ENCODE measurements around the gene CDH4. TPM values are rescaled to one million over a fixed set of nuclear protein-coding genes. Genes with fewer than 3 reads are reported as not detected.

The CDH4 gene
- total RNA-seq, 1 experiment from 2014 or later: 5.3 TPM

DNA sequence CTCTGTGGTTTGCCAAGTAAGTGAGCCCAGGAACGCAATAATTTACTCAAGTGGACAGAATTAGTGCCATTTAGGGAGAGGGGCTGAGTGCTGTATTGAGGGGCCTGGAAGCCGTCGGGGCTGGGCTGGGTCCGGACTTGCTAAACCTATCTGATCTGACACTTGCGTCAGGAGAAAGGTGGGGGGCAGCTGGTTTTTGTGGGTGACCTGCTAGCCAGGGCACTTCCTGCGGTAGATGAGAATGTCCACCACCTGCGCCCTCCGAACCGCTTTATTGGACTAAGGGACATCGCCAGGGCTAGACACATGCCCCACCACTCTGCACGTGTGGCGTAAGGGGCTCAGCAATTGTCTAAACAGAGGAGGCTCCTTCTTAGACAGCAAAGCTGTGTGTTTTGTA lies 139.1 kb downstream of the CDH4 start:
- Mint-ChIP-seq H3K27ac (no peak overlapping the region), H3K9me3 (no peaks in the 10 kb centered on the region; the same call in 1 of the 2 replicates), H3K4me3 (no peak overlapping the region), H3K27me3 (ENCODE audit: low read depth) (peaks cover 13% of the 10 kb centered on the region), H3K36me3 (no peaks in the 10 kb centered on the region), H3K4me1 (peaks cover 44% of the 10 kb centered on the region)
- ChIA-PET POLR2A (no interaction called here), CTCF (no interaction called here)
- DNase-seq (ENCODE audit: low spot score) (no peak), ATAC-seq (no peak)
- TF ChIP-seq ZNF416 (CRISPR knock-in tag; IDR thresholded peaks at IDR 0.05): no peak
- TF ChIP-seq, protein P1, sequence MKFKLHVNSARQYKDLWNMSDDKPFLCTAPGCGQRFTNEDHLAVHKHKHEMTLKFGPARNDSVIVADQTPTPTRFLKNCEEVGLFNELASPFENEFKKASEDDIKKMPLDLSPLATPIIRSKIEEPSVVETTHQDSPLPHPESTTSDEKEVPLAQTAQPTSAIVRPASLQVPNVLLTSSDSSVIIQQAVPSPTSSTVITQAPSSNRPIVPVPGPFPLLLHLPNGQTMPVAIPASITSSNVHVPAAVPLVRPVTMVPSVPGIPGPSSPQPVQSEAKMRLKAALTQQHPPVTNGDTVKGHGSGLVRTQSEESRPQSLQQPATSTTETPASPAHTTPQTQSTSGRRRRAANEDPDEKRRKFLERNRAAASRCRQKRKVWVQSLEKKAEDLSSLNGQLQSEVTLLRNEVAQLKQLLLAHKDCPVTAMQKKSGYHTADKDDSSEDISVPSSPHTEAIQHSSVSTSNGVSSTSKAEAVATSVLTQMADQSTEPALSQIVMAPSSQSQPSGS (CRISPR knock-in tag; IDR thresholded peaks at IDR 0.05; ENCODE audit: borderline replicate concordance, low read depth): no peak
- TF ChIP-seq GTF2I (CRISPR knock-in tag; conservative IDR thresholded peaks at IDR 0.05): no peak
- TF ChIP-seq, protein P2, sequence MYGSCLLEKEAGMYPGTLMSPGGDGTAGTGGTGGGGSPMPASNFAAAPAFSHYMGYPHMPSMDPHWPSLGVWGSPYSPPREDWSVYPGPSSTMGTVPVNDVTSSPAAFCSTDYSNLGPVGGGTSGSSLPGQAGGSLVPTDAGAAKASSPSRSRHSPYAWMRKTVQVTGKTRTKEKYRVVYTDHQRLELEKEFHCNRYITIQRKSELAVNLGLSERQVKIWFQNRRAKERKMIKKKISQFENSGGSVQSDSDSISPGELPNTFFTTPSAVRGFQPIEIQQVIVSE (CRISPR knock-in tag; IDR thresholded peaks at IDR 0.05; ENCODE audit: borderline replicate concordance): no peak

DNA sequence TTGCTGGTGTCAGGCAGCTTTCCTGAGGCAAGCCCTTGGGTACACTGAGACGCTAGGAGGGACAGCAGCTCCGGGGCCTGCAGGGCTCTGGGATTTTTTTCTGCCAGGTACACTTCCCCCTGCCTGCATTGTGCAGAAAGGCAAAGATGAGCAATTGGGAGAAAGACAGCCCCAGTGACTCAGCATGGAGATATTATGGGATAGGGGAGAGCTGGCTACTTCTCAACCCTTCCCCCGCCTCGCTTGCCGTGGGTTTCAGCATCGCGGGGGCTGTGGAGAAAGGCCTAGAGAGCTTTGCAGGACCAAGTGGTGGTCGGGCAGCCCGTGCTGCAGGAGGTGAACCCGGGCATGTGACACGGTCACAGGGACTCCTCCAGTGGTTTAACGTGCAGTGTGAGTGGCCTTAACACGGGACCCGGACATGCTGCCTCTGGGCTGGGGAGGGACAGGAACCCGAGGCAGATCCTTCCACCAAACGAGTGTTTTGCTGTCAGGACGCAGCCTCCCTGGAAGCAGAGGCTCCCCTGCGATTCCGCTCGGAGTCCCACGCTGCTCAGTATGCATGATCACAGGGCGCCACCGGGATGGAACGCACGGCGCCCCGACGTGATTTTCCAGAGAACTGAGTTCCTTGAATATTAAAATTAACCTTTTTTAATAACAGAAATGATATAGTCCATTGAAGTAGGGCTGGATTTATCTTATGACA lies 139.9 kb downstream of the CDH4 start:
- H3K4me3 Mint-ChIP-seq: no peak overlapping the region
- ATAC-seq (no peak), DNase-seq (ENCODE audit: low spot score) (no peak)
- peaks cover 44% of the 10 kb centered on the region for H3K4me1 Mint-ChIP-seq
- no peaks in the 10 kb centered on the region; the same call in 1 of the 2 replicates for H3K9me3 Mint-ChIP-seq
- H3K27me3 Mint-ChIP-seq (ENCODE audit: low read depth): peaks cover 9% of the 10 kb centered on the region
- POLR2A ChIA-PET: no interaction called here
- H3K27ac Mint-ChIP-seq: no peak overlapping the region
- CTCF ChIA-PET: no interaction called here
- no peaks in the 10 kb centered on the region for H3K36me3 Mint-ChIP-seq
- TF ChIP-seq, protein P3, sequence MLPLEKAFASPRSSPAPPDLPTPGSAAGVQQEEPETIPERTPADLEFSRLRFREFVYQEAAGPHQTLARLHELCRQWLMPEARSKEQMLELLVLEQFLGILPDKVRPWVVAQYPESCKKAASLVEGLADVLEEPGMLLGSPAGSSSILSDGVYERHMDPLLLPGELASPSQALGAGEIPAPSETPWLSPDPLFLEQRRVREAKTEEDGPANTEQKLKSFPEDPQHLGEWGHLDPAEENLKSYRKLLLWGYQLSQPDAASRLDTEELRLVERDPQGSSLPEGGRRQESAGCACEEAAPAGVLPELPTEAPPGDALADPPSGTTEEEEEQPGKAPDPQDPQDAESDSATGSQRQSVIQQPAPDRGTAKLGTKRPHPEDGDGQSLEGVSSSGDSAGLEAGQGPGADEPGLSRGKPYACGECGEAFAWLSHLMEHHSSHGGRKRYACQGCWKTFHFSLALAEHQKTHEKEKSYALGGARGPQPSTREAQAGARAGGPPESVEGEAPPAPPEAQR (CRISPR knock-in tag; IDR thresholded peaks at IDR 0.05): no peak
- TF ChIP-seq, protein P4, sequence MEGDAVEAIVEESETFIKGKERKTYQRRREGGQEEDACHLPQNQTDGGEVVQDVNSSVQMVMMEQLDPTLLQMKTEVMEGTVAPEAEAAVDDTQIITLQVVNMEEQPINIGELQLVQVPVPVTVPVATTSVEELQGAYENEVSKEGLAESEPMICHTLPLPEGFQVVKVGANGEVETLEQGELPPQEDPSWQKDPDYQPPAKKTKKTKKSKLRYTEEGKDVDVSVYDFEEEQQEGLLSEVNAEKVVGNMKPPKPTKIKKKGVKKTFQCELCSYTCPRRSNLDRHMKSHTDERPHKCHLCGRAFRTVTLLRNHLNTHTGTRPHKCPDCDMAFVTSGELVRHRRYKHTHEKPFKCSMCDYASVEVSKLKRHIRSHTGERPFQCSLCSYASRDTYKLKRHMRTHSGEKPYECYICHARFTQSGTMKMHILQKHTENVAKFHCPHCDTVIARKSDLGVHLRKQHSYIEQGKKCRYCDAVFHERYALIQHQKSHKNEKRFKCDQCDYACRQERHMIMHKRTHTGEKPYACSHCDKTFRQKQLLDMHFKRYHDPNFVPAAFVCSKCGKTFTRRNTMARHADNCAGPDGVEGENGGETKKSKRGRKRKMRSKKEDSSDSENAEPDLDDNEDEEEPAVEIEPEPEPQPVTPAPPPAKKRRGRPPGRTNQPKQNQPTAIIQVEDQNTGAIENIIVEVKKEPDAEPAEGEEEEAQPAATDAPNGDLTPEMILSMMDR (IDR thresholded peaks at IDR 0.05): no peak
- no peak for TF ChIP-seq GTF2I (CRISPR knock-in tag; conservative IDR thresholded peaks at IDR 0.05)
- TF ChIP-seq ZNF423 (CRISPR knock-in tag; IDR thresholded peaks at IDR 0.05): no peak
- no peak for TF ChIP-seq ZNF138 (CRISPR knock-in tag; conservative IDR thresholded peaks at IDR 0.05)
- TF ChIP-seq, protein P5, sequence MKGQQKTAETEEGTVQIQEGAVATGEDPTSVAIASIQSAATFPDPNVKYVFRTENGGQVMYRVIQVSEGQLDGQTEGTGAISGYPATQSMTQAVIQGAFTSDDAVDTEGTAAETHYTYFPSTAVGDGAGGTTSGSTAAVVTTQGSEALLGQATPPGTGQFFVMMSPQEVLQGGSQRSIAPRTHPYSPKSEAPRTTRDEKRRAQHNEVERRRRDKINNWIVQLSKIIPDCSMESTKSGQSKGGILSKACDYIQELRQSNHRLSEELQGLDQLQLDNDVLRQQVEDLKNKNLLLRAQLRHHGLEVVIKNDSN (CRISPR knock-in tag; IDR thresholded peaks at IDR 0.05): no peak
- TF ChIP-seq, protein P6, sequence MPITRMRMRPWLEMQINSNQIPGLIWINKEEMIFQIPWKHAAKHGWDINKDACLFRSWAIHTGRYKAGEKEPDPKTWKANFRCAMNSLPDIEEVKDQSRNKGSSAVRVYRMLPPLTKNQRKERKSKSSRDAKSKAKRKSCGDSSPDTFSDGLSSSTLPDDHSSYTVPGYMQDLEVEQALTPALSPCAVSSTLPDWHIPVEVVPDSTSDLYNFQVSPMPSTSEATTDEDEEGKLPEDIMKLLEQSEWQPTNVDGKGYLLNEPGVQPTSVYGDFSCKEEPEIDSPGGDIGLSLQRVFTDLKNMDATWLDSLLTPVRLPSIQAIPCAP (CRISPR knock-in tag; IDR thresholded peaks at IDR 0.05): no peak
- no peak for TF ChIP-seq ZNF232 (CRISPR knock-in tag; IDR thresholded peaks at IDR 0.05)
- TF ChIP-seq NFYB (CRISPR knock-in tag; conservative IDR thresholded peaks at IDR 0.05; ENCODE audit: low read depth): no peak
- TF ChIP-seq, protein P7, sequence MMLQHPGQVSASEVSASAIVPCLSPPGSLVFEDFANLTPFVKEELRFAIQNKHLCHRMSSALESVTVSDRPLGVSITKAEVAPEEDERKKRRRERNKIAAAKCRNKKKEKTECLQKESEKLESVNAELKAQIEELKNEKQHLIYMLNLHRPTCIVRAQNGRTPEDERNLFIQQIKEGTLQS (CRISPR knock-in tag; conservative IDR thresholded peaks at IDR 0.05): no peak
- TF ChIP-seq, protein P8, sequence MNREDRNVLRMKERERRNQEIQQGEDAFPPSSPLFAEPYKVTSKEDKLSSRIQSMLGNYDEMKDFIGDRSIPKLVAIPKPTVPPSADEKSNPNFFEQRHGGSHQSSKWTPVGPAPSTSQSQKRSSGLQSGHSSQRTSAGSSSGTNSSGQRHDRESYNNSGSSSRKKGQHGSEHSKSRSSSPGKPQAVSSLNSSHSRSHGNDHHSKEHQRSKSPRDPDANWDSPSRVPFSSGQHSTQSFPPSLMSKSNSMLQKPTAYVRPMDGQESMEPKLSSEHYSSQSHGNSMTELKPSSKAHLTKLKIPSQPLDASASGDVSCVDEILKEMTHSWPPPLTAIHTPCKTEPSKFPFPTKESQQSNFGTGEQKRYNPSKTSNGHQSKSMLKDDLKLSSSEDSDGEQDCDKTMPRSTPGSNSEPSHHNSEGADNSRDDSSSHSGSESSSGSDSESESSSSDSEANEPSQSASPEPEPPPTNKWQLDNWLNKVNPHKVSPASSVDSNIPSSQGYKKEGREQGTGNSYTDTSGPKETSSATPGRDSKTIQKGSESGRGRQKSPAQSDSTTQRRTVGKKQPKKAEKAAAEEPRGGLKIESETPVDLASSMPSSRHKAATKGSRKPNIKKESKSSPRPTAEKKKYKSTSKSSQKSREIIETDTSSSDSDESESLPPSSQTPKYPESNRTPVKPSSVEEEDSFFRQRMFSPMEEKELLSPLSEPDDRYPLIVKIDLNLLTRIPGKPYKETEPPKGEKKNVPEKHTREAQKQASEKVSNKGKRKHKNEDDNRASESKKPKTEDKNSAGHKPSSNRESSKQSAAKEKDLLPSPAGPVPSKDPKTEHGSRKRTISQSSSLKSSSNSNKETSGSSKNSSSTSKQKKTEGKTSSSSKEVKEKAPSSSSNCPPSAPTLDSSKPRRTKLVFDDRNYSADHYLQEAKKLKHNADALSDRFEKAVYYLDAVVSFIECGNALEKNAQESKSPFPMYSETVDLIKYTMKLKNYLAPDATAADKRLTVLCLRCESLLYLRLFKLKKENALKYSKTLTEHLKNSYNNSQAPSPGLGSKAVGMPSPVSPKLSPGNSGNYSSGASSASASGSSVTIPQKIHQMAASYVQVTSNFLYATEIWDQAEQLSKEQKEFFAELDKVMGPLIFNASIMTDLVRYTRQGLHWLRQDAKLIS (CRISPR knock-in tag; IDR thresholded peaks at IDR 0.05; ENCODE audit: borderline replicate concordance): no peak
- TF ChIP-seq, protein P9, sequence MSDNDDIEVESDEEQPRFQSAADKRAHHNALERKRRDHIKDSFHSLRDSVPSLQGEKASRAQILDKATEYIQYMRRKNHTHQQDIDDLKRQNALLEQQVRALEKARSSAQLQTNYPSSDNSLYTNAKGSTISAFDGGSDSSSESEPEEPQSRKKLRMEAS (CRISPR knock-in tag; IDR thresholded peaks at IDR 0.05): no peak
- TF ChIP-seq ATF1 (CRISPR knock-in tag; IDR thresholded peaks at IDR 0.05): no peak
- TF ChIP-seq ZNF219 (CRISPR knock-in tag; IDR thresholded peaks at IDR 0.05; ENCODE audit: borderline replicate concordance): no peak
- TF ChIP-seq ZNF317 (CRISPR knock-in tag; IDR thresholded peaks at IDR 0.05; ENCODE audit: borderline replicate concordance, low read depth): no peak
- no peak for TF ChIP-seq PRRX2 (CRISPR knock-in tag; IDR thresholded peaks at IDR 0.05)
- TF ChIP-seq HMGA2 (CRISPR knock-in tag; IDR thresholded peaks at IDR 0.05): no peak
- no peak for TF ChIP-seq MXD4 (CRISPR knock-in tag; IDR thresholded peaks at IDR 0.05; ENCODE audit: borderline replicate concordance)
- no peak for TF ChIP-seq MYBL2 (CRISPR knock-in tag; IDR thresholded peaks at IDR 0.05)
